Spleen (tissue), 11 donors: ENCODE data around the gene PNLIP. TPM values are rescaled to one million over a fixed set of nuclear protein-coding genes. Genes with fewer than 3 reads are reported as not detected.

ENCODE experiments used
- polyA plus RNA-seq, 3 donors: library from polyadenylated mRNA; stranded (reverse); fragments of 200-250 nt; gene quantifications; one replicate each; pipeline ENCODE4 v1.2.1, GENCODE V29; 2013
- small RNA-seq, 4 donors: library from RNA; depleted of rRNA; stranded (forward); fragments of <200 nt; gene quantifications; one replicate each; pipeline ENCODE3, GENCODE V24; 2016
- total RNA-seq, 7 donors: library from RNA; depleted of rRNA in 3 of 7; stranded (reverse); fragments of >200 nt in 3 of 7; fragmentation: NEBNext Ultra II Directional in 4 of 7; extraction: Animal tissue kit (Norgen Biotek cat#: 25700) in 4 of 7; gene quantifications; one replicate each; pipeline versions ENCODE4 v1.1.0 to v1.2.1, GENCODE V29; 2016 to 2021
- donor health status: healthy with polysubstance abuse.
- donor health status: DM: no; HTN: no; CAD: no; lungs with moderate emphysema.
- donor health status: DM: no; HTN: no; CAD: no.
- donor health status: Bipolar disorder and iron deficiency.
- donor health status: healthy.
- donor health status: DM: no; HTN: no; CAD: no.
- donor health status: DM: yes; HTN: yes; CAD: no.

PNLIP gene
- total and polyA plus RNA-seq, 10 donors: 0.18 to 3.0 (median 1.2) TPM; not detected in 5

Small RNA genes within 50 kb of the gene (small RNA-seq; reads per million reads assigned to genes)
- 0 reads per million in 4 donors for gene RNU6-1090P

Other genes starting within 250 kb of the PNLIP start
- gene CCDC172, start 221.5 kb upstream of the PNLIP start, total RNA-seq: not detected
- gene CCDC172, start 221.5 kb upstream of the PNLIP start, polyA plus RNA-seq: not detected
- gene PNLIPRP3, start 118.1 kb upstream of the PNLIP start, total RNA-seq: not detected
- gene PNLIPRP3, start 118.1 kb upstream of the PNLIP start, polyA plus RNA-seq: not detected
- gene PNLIPRP1, start 45.0 kb downstream of the PNLIP start, total RNA-seq: 1 to 10 TPM in 2 of 7 donors, under 1 TPM in 1, not detected in 4; 0.43 to 1.2 (median 1.1) TPM
- gene PNLIPRP1, start 45.0 kb downstream of the PNLIP start, polyA plus RNA-seq: under 1 TPM; 0.06 to 0.46 (median 0.23) TPM
- under 1 TPM in 2 of 7 donors, not detected in 5; 0.37 to 0.60 TPM for gene PNLIPRP2, start 75.0 kb downstream of the PNLIP start, total RNA-seq
- under 1 TPM in 2 of 3 donors, not detected in 1; 0.07 to 0.15 TPM for gene PNLIPRP2, start 75.0 kb downstream of the PNLIP start, polyA plus RNA-seq
- gene HSPA12A, start 196.6 kb downstream of the PNLIP start, total RNA-seq: 10 to 100 TPM in 4 of 7 donors, 1 to 10 TPM in 3; 5.6 to 16.5 (median 11.0) TPM
- 1 to 10 TPM; 1.5 to 3.6 (median 1.8) TPM for gene HSPA12A, start 196.6 kb downstream of the PNLIP start, polyA plus RNA-seq